ENCODE measurements around the gene HSPA12A.
"Not testable (repeated sequence)": the region's sequence is repeated elsewhere in the genome, so short reads cannot be mapped to it uniquely, and the experiment has no call there.

The HSPA12A gene

DNA sequence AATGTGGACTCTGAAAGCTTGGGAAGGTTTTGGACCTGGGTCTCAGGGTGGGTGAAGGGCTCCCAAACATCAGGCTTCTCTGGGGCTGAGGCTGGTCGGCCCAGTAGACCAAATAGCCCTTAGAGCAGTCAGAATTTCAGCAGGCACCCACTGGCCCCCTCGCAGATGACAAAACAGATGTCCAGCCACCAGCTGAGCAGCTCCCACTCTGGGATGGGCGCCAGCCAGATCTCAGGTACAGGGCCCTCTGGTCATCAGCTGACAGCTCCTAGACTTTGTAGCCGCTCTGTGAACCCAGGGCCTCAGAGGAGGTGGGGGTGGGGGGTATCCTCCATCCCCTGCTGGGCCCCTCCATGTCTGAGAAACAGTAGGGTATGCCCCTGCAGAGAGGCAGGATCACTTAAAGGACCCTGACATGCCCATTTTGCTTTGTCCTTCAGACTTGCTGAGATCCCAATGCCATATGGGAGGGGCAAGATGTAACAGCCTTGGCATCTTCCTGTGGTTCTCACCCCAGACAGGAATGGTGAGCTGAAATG is 26.5 kb downstream of the HSPA12A start:
- DNase-seq (ENCODE audit: low read depth), result no peak

DNA sequence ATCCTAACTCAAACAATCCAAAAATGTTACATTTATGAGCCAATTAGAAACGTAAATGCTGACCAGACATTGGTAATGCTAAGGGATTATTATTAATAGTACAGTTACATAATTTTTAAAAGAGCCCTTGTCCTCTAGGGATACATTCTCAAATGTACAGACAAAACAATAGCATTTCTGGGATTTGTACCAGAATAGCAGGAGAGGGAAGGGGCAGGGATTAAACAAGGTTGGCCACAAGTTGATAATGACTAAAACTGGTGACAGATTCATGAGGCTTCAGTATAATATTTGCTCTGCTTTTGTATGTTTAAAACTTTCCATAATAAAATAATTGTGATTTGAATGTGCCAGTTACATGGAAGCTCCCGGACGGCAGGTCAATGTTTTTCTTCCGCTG is 27.0 kb downstream of the HSPA12A start:
- DNase-seq (ENCODE audit: low read depth), result no peak

DNA sequence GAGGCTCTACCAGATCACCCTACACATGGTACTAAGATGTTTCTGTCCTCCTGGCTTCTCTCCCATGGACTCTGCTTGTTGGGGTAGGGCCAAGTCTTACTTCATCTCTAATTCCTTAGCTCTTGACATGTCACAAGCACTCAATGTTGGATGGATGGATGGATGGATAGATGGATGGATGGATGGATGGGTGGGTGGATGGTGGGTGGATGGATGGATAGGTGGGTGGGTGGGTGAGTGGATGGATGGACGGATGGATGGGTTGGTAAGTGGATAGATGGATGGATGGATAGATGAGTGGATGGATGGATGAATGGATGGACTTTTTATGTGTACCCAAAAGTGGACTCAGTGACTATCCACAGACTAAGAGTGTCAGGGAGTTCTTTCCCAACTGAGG is 28.5 kb downstream of the HSPA12A start:
- DNase-seq (ENCODE audit: low read depth), result no peak

DNA sequence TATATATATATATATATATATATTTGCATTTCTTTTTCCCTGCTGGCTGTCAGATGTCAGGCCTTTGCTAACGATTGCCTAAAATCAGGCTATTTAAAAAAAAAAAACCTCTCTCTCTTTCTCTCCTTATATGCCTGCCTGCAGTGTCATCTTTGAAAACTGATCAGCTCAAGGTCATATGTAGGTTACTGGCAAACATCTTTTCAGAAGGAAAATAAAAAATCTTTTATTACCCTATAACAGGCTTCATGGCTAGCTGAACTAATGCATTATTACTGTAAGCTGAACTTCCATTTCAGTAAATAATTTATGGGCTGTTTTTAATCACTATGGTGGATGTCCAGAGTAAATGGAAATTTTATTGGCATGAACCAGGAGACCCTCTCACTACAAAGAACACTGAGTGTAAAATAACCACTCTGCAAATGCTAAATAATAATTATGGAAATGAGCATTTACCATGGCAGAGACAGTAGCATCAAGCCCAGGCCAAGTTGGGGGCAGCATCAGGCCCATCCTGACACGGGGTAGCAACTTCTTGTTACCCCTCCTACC is 29.3 kb downstream of the HSPA12A start:
- DNase-seq (ENCODE audit: low read depth), result no peak

DNA sequence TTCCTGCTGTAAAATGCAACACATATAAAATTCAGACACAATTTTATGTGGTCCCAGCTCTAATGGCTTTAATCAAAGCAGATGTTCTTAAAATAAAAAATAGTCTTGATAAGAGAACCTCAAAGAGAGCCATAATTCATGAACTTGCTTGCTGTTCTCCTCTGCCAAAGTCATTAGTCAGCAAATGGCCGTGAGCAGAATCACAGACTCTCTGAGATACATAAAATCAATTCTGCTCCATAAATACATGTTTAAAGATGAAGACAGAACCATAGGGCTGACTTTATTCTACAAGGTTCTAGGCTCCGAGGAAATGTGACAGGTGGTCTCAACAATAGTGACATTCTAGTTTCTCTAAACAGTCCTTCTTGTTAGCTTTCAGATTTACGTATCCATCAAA is 29.8 kb downstream of the HSPA12A start:
- no peak for DNase-seq (ENCODE audit: low read depth)

DNA sequence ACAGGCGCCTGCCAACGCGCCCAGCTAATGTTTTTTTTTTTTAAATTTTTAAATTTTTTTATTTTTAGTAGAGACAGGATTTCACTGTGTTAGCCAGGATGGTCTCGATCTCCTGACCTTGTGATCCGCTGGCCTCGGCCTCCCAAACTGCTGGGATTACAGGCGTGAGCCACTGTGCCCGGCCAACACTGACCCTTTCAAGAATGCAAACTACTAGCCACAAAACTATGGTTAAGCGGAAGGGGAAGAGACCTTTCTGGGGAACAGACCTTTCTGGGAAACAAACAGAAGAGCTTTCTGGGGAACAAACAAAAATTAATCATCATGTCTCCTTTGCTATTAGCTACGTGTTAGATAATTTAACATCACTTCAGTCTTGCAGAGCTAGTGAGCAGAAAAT is 30.6 kb downstream of the HSPA12A start:
- not testable (repeated sequence) for DNase-seq (ENCODE audit: low read depth)

DNA sequence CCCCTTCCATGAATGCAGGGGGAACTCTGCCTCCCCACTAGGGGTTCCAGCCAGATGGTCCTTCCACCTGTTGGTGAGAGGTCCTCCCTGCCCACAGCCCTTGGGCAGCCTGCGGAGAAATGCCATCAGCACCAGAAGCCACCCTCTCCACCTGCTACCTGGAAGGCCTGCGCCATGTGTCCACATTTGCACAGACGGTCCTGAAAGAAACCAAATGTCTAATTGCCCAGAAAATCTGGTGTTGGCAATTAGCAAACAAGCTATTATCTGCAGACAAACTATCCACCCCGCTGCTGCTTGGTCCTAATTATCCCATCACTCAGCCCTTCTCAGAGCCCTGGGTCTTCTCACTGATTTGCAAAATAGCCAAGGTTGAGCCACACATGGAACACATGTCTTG is 32.3 kb downstream of the HSPA12A start:
- no peak for DNase-seq (ENCODE audit: low read depth)

DNA sequence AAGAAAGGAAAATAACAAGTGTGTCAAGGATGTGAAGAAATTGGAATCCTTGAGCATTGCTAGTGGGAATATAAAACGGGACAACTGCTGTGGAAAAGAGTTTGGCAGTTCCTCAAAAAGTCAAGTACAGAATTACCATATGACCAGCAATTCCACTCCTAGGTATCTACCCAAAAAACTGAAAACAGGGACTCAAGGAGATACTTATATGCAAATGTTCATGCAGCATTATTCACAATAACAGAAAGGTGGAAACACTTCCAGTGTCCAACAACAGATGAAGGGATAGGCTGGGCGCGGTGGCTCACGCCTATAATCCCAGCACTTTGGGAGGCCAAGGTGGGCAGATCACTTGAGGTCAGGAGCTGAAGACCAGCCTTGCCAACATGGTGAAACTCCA is 33.5 kb downstream of the HSPA12A start:
- DNase-seq (ENCODE audit: low read depth), result no peak

DNA sequence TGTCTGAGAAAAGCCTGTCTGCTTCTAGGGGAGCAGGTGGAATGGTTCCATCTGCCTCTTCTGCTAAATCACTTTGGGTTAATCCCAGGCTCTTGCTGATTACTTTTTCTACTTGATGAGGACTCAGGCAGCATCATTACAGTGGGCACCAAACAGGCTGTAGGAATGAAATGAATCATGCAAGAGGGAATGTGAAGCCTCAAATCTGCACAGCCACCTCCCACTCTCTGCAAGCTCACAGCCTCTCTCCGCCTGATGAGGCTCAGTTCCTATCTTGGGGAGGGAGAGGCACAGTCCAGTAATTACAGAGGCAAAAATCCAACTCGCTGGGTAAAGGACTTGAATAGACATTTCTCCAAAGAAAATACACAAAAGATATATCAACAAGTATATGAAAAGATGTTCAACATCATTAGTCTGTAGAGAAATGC is 34.0 kb downstream of the HSPA12A start:
- no peak for DNase-seq (ENCODE audit: low read depth)

DNA sequence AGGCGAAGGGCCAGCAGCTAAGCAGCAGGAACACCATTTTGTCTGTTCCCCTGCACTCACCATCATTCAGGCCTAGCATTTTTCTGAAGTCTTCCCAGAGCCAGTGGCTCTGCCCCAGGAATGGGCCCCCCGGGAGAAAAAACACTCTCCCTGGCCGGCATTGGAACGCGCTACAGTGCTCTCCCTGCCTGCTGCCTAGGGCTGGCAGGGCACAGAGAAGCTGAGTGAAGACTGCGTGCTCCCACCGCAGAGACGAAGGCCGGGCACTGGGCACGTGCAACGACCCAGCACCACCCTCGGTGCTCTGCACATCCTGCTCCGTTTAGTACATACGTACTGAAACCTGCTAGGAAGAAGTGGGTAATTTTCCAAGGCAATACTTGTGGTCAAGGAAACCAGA is 34.4 kb downstream of the HSPA12A start:
- DNase-seq (ENCODE audit: low read depth), result no peak

DNA sequence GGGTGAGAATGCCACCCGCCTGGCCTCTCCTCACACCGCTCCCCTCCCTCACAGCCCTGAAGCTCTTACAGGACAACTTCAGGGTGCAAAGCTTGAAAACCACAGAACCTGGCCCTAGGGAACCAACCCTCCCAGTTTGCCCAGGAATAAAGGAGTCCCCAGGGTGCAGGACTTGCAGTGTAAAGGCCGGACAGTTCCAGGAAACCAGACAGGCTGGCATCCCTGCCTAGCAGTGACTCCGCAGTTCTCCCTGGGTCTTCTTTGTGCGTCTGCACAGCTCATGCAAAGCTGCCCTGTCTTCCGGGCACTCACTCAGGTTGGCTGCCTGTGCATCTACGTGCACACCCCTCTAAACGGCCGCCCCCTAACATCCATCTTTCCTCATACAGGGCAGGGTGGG is 36.1 kb downstream of the HSPA12A start:
- DNase-seq (ENCODE audit: low read depth), result no peak

DNA sequence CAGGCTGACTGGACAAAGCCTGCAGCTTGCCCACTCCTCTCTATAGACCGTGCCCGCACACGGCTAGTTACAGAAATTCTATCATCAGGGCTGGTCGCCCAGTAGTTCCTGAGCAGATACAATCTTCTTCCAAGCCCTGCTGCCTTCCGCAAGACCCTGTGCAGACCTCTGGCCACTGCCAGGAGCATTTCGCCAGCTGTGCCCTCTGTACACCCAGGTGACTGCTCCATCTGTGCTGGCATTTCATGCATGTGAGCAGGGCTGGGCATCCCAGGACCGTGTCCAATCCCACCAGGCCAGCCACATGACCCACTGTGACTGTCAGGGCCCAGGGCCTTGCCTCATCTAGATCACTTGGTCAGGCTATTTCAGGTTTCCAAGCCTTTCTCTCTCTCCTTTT is 36.9 kb downstream of the HSPA12A start:
- DNase-seq (ENCODE audit: low read depth), result no peak

DNA sequence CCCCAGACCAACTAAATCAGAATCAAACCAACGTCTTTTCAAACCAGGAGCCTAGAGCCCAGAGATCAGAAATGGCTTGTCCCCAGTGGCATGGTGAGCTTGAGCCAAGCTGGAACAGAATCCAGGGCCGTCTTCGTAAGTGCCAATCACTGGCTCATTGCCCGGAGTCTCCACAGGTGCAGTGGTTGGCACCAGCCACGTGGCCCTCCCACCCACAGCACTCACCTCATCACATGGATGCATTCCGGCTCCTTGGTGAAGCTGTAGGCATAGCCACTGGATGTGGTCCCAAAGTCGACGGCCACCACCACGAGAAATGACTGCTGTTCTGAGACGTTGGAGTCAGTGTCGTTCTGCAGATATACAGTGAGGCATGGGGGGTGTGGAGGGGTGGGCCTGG is 37.4 kb downstream of the HSPA12A start:
- no peak for DNase-seq (ENCODE audit: low read depth)

DNA sequence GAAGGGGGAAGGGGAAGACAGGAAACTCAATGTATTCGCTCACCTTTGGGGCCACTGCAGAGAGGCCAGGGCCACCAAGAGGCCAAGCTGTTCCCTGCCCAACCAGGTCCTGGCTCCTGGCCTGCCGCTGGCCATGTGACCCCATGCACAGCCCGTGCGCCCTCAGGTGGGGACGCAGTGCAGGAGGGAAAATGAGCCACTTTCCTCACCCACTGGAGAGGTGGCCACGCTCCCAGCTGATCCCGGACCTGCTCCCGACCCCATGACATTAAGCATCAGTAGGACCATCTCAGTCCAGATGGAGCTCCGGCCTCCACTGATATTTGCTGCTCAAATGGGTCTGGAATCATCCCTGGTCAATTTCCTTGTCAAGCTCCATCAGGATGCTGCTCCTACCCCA is 40.2 kb downstream of the HSPA12A start:
- no peak for DNase-seq (ENCODE audit: low read depth)

DNA sequence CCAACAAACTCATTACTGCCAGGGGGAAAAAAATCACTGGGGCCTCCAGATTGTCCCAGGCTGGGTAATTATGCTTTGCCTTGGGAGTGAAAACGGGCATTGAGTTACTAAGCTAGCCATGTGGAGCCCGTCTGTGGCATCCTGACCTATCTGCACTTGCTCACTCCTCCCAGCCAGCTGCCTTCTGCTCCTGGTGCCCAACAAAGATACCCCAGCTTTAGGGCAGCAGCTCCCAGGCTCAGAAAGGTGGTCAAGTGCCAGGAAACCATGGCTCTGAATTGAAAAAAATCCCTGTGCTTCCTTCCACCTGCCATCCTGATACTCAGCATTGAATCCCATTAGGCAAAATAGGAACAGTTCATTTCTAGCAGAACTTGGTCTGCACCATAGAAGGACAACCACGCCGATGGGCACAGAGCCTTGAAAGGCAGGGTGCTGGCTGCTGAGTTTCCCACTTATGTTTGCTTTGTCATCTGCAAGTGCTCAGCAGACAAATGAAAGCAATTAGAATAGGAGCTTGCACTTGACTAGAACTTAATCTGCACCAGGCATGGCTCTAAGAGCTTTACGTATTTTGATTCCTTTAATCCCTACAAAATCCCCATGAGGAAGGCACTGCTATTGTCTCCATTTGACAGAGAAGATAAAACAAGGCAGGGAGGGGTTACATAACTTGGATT is 42.8 kb downstream of the HSPA12A start:
- no peak for DNase-seq (ENCODE audit: low read depth)

DNA sequence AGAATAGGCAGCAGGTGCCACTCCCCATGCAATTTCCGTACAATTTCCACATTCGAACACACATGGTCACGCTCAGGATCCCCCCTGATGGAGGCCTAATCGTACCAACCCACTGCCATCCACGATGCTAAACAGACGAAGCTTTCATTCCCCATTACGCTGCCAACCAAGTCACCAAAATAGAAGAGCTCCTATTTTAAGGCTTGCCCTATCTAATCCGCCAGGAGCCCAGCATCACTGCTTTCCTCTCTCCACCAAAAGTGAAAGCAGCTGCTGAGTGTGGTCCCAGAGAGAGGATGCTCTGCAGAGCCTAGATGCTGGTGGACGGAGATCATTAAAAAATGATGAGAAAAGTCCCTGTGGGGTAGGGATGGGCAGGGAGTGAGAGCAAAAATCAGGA is 43.3 kb downstream of the HSPA12A start:
- no peak for DNase-seq (ENCODE audit: low read depth)

DNA sequence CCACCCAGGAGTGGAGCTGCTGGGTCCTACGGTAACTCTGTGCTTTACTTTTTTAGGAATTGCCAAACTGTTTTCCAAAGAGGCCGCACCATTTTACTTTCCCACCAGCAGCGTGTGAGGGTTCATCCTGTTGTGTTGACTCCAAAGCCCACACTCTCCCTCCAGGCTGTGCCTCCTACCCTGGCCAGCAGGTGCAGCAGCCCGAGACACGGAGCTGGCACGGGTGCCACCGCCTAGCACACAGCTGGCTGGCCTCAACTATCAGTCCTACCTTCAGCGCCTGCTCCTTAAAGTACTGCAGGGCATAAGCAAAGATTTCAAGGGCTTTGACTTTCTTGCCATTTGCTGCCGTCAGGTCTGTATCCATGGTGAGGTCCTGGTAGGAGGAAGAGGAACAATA is 44.0 kb downstream of the HSPA12A start:
- no peak for DNase-seq (ENCODE audit: low read depth)

DNA sequence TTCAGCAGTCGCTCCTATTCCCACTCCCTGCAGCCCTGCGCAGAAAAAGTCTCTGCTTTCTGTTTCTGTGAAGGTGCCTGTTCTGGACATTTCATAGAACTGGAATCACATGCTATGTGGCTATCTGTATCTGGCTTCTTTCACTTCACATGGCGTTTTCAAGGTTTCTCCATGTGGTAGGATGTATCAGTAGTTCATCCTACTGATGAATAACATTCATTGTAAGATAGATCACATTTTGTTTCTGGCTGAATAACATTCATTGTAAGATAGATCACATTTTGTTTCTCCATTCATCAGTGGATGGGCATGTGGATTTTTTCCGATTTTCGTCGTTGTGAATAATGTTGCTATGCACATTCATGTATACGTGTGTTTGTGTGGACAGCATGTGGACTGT is 44.5 kb downstream of the HSPA12A start:
- no peak for DNase-seq (ENCODE audit: low read depth)

DNA sequence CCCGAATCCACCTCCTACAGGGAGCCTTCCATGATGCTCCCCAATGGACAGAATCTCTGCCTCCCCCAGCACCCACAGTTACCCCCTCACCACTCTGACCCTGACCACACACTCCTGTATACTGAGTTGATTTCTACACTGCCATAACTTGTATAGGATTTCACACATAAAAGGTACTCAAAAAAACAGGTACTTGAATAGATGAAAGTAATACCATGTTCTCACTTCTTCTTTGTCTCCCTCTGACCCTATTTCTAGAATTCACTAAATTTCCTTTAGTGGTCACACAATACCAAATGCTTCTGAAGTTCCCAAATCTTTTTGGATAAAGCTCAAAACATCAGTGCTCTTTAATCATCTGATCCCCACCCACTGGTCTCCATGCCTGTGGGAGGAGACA is 45.4 kb downstream of the HSPA12A start:
- no peak for DNase-seq (ENCODE audit: low read depth)

DNA sequence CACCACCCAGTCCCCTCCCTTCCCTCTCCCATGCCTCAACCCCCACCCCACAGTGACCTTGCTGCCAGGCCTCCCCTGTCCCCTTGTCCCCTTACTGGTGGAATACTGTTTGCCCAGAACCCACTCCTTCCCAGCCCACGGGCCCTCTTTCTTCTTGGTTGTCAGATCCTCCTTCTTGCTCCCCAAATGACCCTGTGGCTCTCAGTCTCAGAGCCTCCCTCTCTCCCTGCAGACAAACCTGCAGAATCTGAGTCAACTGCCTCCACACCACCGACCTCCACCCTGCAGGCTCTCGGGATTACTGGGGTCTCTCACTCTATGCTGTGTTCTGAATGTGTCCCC is 47.5 kb downstream of the HSPA12A start:
- no peak for DNase-seq (ENCODE audit: low read depth)

DNA sequence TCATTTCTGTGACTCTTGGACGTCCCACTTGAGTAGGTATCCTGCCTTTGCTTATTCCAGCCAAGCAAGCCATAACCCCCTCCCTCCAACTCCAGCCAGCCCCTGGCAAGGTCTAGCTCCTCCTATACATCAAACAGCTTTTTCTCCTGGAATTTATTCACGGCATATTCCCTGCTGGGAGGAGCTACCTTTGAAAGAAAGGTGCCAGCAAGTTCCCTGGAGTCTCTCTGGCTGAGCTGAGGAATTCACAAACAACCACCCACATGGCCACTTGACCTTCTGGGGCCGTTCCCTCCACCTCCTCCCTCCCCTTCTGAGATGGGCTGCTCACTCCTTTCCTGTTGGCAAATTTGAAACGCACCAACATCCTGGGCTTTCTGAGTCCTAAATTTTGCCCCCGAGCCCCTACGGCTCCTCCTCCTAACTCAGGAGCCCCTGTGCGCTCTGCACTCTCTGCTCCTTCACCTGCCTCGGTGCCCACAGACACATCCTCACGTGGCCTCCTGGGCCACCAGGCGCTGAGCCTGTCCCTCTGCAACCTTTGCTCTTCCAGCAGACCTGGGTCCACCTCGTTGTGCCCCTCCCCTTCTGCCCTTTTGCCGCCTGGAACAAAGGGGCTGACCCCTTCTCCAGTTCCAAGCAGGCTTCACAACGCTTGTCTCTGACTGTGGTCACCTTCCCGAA is 48.0 kb downstream of the HSPA12A start:
- DNase-seq (ENCODE audit: low read depth), result no peak

DNA sequence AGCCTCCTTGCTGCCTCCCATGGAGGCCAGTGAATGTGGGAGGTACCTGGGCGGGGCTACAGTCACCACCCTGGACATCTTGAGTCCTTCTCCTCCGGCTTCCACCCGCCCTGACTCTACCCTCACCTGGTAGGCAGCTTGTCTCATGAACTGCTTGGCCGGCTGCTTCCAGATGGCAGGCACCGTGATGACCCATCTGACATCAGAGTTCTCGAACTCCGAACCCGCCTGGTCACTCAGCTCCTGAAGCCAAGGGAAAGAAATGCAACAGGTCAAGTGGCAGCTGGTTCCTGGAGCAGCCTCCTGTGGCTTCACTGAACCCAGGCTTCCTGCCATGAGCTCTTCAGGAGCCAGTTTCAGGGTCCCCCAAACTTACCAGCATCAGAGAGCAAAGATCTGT is 50.1 kb downstream of the HSPA12A start:
- DNase-seq (ENCODE audit: low read depth), result no peak

DNA sequence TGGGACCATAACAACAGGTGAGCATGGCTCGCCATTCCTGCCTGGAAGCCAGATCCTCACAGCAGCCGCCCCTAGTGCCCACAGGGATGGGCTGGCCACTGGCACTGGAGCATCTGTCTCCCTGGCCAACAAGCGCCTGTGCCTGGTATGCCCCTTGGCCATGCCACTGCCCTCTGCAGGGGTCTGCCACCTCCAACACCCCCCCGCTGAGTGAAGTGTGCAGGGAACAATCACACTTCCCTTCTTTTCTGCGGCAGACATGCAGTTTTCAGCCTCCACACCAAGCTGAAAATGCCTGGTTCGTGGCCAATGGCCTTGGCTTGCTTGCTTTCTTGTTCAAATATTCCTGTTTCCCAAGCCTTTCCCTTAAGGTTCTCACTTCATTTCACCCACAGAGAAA is 50.7 kb downstream of the HSPA12A start:
- DNase-seq (ENCODE audit: low read depth), result no peak
